Stimulated activated CD4-positive, alpha-beta T cell treated with anti-CD3 and anti-CD28 coated beads, Interleukin-15, amount 100 ng/mL, for 24 hours (primary cell): Measurements from ENCODE around the gene CD209.
A peak's percentile ranks its signal among the peaks of the same experiment; 100 is the strongest.

Source experiments
- DNase-seq: peaks from one replicate; pipeline ENCODE4 v3.0.0-alpha.2; 2020

The CD209 gene

GRCh38 chr19:7703332-7703731 lies 44.0 kb downstream of the CD209 start:
- no peak for DNase-seq

- no peak for DNase-seq
These were observed 45.5 kb downstream of the CD209 start, which contains the start of gene FCER2 for GRCh38 chr19:7701654-7702457. FCER2 (minus strand) TSS chr19:7702131; CDS start chr19:7699760, 2,371 bp downstream.

- DNase-seq, result no peak
These were observed 46.2 kb downstream of the CD209 start for GRCh38 chr19:7701049-7701653.

- peak; percentile 76 for DNase-seq
These were observed 47.6 kb downstream of the CD209 start for GRCh38 chr19:7699417-7700401.

GRCh38 chr19:7699003-7699402 lies 48.3 kb downstream of the CD209 start:
- DNase-seq, result no peak

- no peak for DNase-seq
These were observed 48.8 kb downstream of the CD209 start for GRCh38 chr19:7698583-7698982.

GRCh38 chr19:7697721-7698287 lies 49.5 kb downstream of the CD209 start:
- no peak for DNase-seq

GRCh38 chr19:7694499-7694898 lies 52.8 kb downstream of the CD209 start:
- no peak for DNase-seq

GRCh38 chr19:7692417-7693088 lies 54.8 kb downstream of the CD209 start:
- no peak for DNase-seq

GRCh38 chr19:7691497-7691896 lies 55.8 kb downstream of the CD209 start:
- DNase-seq, result no peak

GRCh38 chr19:7690779-7691258 lies 56.5 kb downstream of the CD209 start:
- DNase-seq, result no peak
